Trophoblast cell (in vitro differentiated cells and primary cell): ENCODE results near the gene NBDY.

Experiments used
- DNase-seq, 2 donors: peaks; one replicate each; pipeline ENCODE4 v3.0.0-alpha.2; 2016
- H2AFZ ChIP-seq: 2 replicates; pipeline ENCODE4 v1.6.1; 2013; ENCODE audit warnings: low read length, moderate library complexity, mild to moderate bottlenecking; ENCODE audit not compliant: insufficient read depth, poor library complexity
- H2AK5ac ChIP-seq: 2 replicates; pipeline ENCODE4 v1.6.1; 2013; ENCODE audit warnings: mild to moderate bottlenecking, low read length
- H2BK120ac ChIP-seq: 2 replicates; pipeline ENCODE4 v1.6.1; 2013; ENCODE audit warnings: low read length, mild to moderate bottlenecking, moderate library complexity; ENCODE audit not compliant: insufficient read depth, poor library complexity
- H2BK12ac ChIP-seq: 2 replicates; pipeline ENCODE4 v1.6.1; 2013; ENCODE audit warnings: mild to moderate bottlenecking, low read length, moderate library complexity
- H2BK5ac ChIP-seq: 2 replicates; pipeline ENCODE4 v1.6.1; 2013; ENCODE audit warnings: low read length, low read depth, moderate library complexity, mild to moderate bottlenecking; ENCODE audit not compliant: poor library complexity
- H3K14ac ChIP-seq: 2 replicates; pipeline ENCODE4 v1.6.1; 2013; ENCODE audit warnings: mild to moderate bottlenecking, low read length
- H3K18ac ChIP-seq: 2 replicates; pipeline ENCODE4 v1.6.1; 2013; ENCODE audit warnings: mild to moderate bottlenecking, low read length
- H3K23ac ChIP-seq: 2 replicates; pipeline ENCODE4 v1.6.1; 2013; ENCODE audit warnings: low read length
- H3K27ac ChIP-seq: 2 replicates; pipeline ENCODE4 v1.5.1; 2013; ENCODE audit warnings: low read depth, mild to moderate bottlenecking, inconsistent platforms, low read length, moderate library complexity
- H3K27me3 ChIP-seq: 2 replicates; pipeline ENCODE4 v1.6.1; 2013; ENCODE audit warnings: inconsistent platforms, mild to moderate bottlenecking, low read length, moderate library complexity; ENCODE audit not compliant: insufficient read depth
- H3K36me3 ChIP-seq, 2 experiments: 1 replicate in 1 of 2; 2 replicates in 1 of 2; pipeline ENCODE4 v1.6.1; 2013; ENCODE audit warnings: low read length in 2 of 2, mild to moderate bottlenecking in 2 of 2, moderate library complexity in 1 of 2; ENCODE audit not compliant: insufficient read depth in 2 of 2, control insufficient read depth in 1 of 2
- H3K4ac ChIP-seq: 2 replicates; pipeline ENCODE4 v1.6.1; 2013; ENCODE audit warnings: low read depth, mild to moderate bottlenecking, low read length, moderate library complexity
- H3K4me1 ChIP-seq, 2 experiments: 1 replicate in 1 of 2; 2 replicates in 1 of 2; pipeline ENCODE4 v1.6.1; 2013; ENCODE audit warnings: low read length in 2 of 2, mild to moderate bottlenecking in 2 of 2, moderate library complexity in 1 of 2; ENCODE audit not compliant: insufficient read depth in 2 of 2, control insufficient read depth in 1 of 2
- H3K4me2 ChIP-seq: 2 replicates; pipeline ENCODE4 v1.6.1; 2013; ENCODE audit warnings: inconsistent platforms, mild to moderate bottlenecking, low read length, moderate library complexity
- H3K4me3 ChIP-seq: 2 replicates; pipeline ENCODE4 v1.5.1; 2013; ENCODE audit warnings: mild to moderate bottlenecking, low read depth, low read length, inconsistent platforms
- H3K79me1 ChIP-seq: one replicate; pipeline ENCODE4 v1.6.1; 2013; ENCODE audit warnings: low read length
- H3K79me2 ChIP-seq: 2 replicates; pipeline ENCODE4 v1.6.1; 2013; ENCODE audit warnings: low read length, mild to moderate bottlenecking; ENCODE audit not compliant: control insufficient read depth, insufficient read depth, poor library complexity
- H3K9ac ChIP-seq: 2 replicates; pipeline ENCODE4 v1.6.1; 2013; ENCODE audit warnings: mild to moderate bottlenecking, low read length
- H3K9me3 ChIP-seq: 2 replicates; pipeline ENCODE4 v1.6.1; 2013; ENCODE audit warnings: low read depth, mild to moderate bottlenecking, control low read depth, inconsistent platforms, low read length; ENCODE audit not compliant: insufficient read depth
- H4K12ac ChIP-seq: 2 replicates; pipeline ENCODE4 v1.6.1; 2013; ENCODE audit warnings: low read depth, mild to moderate bottlenecking, low read length, moderate library complexity
- H4K8ac ChIP-seq: 2 replicates; pipeline ENCODE4 v1.6.1; 2013; ENCODE audit warnings: low read depth, mild to moderate bottlenecking, low read length, moderate library complexity
- H4K91ac ChIP-seq: one replicate; pipeline ENCODE4 v1.6.1; 2013; ENCODE audit warnings: low read depth, mild to moderate bottlenecking, low read length, moderate library complexity
- WGBS: extraction: QIAGEN DNeasy Blood & Tissue Kit; methylation state at CpG from one replicate; pipeline ENCODE4 v1.1.7; 2013; ENCODE audit warnings: missing lambda C conversion rate; ENCODE audit not compliant: insufficient read length, insufficient coverage; ENCODE audit errors: extremely low coverage; 5-methylcytosine and 5-hydroxymethylcytosine counted together

NBDY gene

DNA sequence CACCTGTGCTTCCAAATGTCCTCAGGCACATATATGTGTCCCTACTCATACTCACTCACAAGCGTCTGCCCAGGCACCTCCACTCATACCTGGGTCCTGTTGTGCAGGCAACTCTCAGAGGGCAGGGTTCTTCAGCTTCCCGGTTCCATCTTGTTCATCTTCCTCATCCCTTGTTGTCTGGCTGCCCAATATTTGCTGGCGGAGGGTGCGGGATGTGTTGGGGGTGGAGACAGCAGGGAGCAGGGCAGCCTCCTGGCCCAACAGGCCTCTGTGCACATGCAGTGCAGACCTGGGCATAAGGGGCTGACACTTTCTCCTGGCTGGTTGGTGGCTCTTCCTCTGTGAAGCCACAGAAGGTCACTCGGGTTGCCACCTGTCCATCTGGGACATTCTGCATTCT is 32.1 kb downstream of the NBDY start:
- peak in 1 of 2 donors; percentile 43 for DNase-seq
- H3K79me1 ChIP-seq: peaks cover 5% of the 10 kb centered on the region
- no peak overlapping the region for H2BK120ac ChIP-seq
- H3K4me3 ChIP-seq: no peak overlapping the region
- no peak overlapping the region for H2BK5ac ChIP-seq
- no peak overlapping the region for H4K12ac ChIP-seq
- no peak overlapping the region for H2BK12ac ChIP-seq
- H3K4ac ChIP-seq: no peak overlapping the region
- H3K27me3 ChIP-seq: no peaks in the 10 kb centered on the region
- no peak overlapping the region for H3K23ac ChIP-seq
- H4K91ac ChIP-seq: no peak overlapping the region
- no CpG with 5 or more reads among the region's 5 CpGs for WGBS
- H3K36me3 ChIP-seq: peaks cover 6 to 8% of the 10 kb centered on the region in 2 experiments
- H3K79me2 ChIP-seq: no peaks in the 10 kb centered on the region
- H3K14ac ChIP-seq: no peak overlapping the region
- peaks cover 4 to 11% of the 10 kb centered on the region in 2 experiments for H3K4me1 ChIP-seq
- no peak overlapping the region for H4K8ac ChIP-seq
- no peak overlapping the region for H2AFZ ChIP-seq
- H2AK5ac ChIP-seq: no peak overlapping the region
- no peaks in the 10 kb centered on the region for H3K9me3 ChIP-seq
- no peak overlapping the region for H3K4me2 ChIP-seq
- H3K9ac ChIP-seq: no peak overlapping the region
- H3K18ac ChIP-seq: no peak overlapping the region
- H3K27ac ChIP-seq: no peak overlapping the region

DNA sequence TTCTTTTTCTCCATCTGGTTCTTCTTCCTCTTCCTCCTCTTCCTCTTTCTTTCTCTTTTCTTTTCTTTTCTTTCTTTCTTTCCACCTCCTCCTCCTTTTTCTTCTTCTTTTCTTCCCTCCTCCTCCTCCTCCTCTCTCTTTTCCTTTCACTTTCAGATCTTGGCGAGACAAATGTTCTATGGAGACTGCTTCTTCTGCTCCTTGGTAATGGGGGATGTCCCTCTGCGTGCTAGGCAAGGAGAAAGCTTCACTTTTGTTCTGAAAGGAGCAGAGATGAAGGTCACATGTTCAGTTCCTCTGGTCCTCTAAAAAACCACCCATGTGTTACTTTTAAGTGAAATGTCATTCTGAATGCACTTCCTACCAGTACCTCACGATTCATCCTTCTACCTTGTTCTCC is 33.2 kb downstream of the NBDY start:
- H3K4me3 ChIP-seq: no peak overlapping the region
- peaks cover 12% of the 10 kb centered on the region for H3K79me1 ChIP-seq
- no peak overlapping the region for H2AFZ ChIP-seq
- H2AK5ac ChIP-seq: no peak overlapping the region
- H4K12ac ChIP-seq: no peak overlapping the region
- H3K4me1 ChIP-seq: peaks cover 9 to 18% of the 10 kb centered on the region in 2 experiments
- H3K18ac ChIP-seq: no peak overlapping the region
- no peaks in the 10 kb centered on the region for H3K27me3 ChIP-seq
- no CpG with 5 or more reads among the region's 3 CpGs for WGBS
- H3K4ac ChIP-seq: no peak overlapping the region
- no peak overlapping the region for H3K14ac ChIP-seq
- no peak overlapping the region for H3K27ac ChIP-seq
- H2BK120ac ChIP-seq: no peak overlapping the region
- peaks cover 6 to 8% of the 10 kb centered on the region in 2 experiments for H3K36me3 ChIP-seq
- H2BK5ac ChIP-seq: no peak overlapping the region
- no peak overlapping the region for H3K4me2 ChIP-seq
- no peak for DNase-seq
- H2BK12ac ChIP-seq: no peak overlapping the region
- H3K79me2 ChIP-seq: no peaks in the 10 kb centered on the region
- H3K9ac ChIP-seq: no peak overlapping the region
- H4K91ac ChIP-seq: no peak overlapping the region
- no peaks in the 10 kb centered on the region for H3K9me3 ChIP-seq
- no peak overlapping the region for H4K8ac ChIP-seq
- no peak overlapping the region for H3K23ac ChIP-seq

DNA sequence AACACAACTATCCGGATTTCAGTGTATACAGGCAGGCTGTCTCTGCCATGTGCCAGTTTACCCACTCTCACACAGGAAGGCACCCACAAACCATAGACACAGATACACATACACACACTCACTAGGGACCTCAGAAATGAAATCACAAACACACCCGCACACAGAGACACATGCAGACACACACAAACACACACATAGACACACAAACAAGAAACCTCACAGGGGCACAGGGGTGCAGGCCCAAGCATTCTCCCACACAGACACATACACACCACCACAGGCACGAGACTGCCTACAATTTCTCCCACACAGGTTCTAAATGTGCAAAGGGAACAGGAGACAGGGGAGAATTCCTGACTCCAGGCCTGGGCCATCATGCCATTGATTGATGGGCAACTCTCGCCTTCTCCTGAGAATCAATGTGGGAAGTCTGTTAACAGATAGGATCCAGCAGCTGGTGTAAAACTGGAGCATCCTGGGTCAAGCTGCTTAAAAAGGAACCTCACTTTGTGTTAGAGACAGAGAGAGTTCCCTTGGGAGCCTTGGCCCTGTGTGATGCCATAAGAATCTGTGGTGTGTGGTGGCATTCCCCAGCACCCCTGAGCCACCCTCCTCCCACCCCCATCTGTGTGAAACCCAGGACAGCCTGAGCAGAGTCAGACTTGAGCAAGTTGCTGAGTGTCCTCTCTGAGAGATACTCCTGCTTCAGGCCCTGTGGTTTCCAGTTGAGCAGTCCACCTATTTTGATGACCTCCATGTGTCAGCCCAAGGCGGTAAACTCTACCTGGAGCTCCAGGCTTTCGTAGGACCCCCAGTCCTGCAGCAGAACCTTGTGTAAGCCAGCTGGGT is 33.9 kb downstream of the NBDY start:
- no CpG with 5 or more reads among the region's 6 CpGs for WGBS
- no peak overlapping the region for H3K9ac ChIP-seq
- no peaks in the 10 kb centered on the region for H3K27me3 ChIP-seq
- H3K4me2 ChIP-seq: no peak overlapping the region
- H4K91ac ChIP-seq: no peak overlapping the region
- H3K36me3 ChIP-seq: peaks cover 8% of the 10 kb centered on the region in 2 experiments
- peaks cover 9 to 18% of the 10 kb centered on the region in 2 experiments for H3K4me1 ChIP-seq
- H3K4ac ChIP-seq: no peak overlapping the region
- H2BK120ac ChIP-seq: no peak overlapping the region
- no peak for DNase-seq
- no peaks in the 10 kb centered on the region for H3K9me3 ChIP-seq
- H2BK5ac ChIP-seq: no peak overlapping the region
- peaks cover 12% of the 10 kb centered on the region for H3K79me1 ChIP-seq
- no peak overlapping the region for H2AK5ac ChIP-seq
- no peak overlapping the region for H3K4me3 ChIP-seq
- H3K14ac ChIP-seq: no peak overlapping the region
- no peak overlapping the region for H4K8ac ChIP-seq
- H2BK12ac ChIP-seq: no peak overlapping the region
- H2AFZ ChIP-seq: no peak overlapping the region
- H3K27ac ChIP-seq: no peak overlapping the region
- H3K18ac ChIP-seq: no peak overlapping the region
- no peak overlapping the region for H3K23ac ChIP-seq
- no peak overlapping the region for H4K12ac ChIP-seq
- no peaks in the 10 kb centered on the region for H3K79me2 ChIP-seq

DNA sequence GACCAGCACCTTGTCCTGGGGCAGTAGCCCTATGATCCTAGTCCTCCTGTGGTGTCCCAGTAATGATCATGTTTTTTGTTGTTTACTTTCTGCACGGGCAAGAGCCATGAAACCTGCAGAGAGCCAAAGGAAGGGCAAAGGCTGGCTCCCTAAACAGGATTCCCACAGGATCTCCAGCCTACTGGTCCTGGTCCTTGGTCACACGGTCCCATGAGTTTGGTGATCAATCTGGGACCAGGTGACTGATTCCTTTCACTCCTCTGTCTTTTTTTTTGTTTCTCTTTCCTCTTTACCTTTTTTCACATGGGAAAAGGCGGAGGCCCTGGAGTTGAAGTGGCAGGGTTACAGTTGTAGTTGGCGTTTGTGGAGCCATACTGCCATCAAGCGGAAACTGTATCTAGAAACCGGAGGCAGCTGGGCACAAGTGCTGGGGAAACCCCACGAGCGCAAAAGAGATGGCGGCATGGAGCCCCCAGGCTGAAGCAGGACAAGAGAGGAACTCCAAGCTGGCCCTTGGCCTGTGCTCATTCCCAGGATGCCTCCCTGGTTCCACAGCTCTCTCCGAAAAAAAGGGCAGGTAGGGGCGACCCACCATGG is 34.6 kb downstream of the NBDY start:
- Histone ChIP-seq H2BK120ac (no peak overlapping the region), H4K8ac (no peak overlapping the region), H3K36me3 (peaks cover 8% of the 10 kb centered on the region in 2 experiments), H2BK5ac (no peak overlapping the region), H3K18ac (no peak overlapping the region), H3K79me1 (peaks cover 12% of the 10 kb centered on the region), H3K79me2 (no peaks in the 10 kb centered on the region), H3K9me3 (no peaks in the 10 kb centered on the region), H3K4me3 (no peak overlapping the region), H3K14ac (no peak overlapping the region), H4K12ac (no peak overlapping the region), H2AK5ac (no peak overlapping the region), H3K27me3 (no peaks in the 10 kb centered on the region), H3K27ac (no peak overlapping the region), H4K91ac (no peak overlapping the region), H3K4ac (no peak overlapping the region), H3K4me1 (peaks cover 9 to 18% of the 10 kb centered on the region in 2 experiments), H3K4me2 (no peak overlapping the region), H2AFZ (no peak overlapping the region), H3K23ac (no peak overlapping the region), H2BK12ac (no peak overlapping the region), H3K9ac (no peak overlapping the region)
- no CpG with 5 or more reads among the region's 11 CpGs for WGBS
- DNase-seq: peak in 1 of 2 donors; percentile 89
